22Rv1 (cell line): ENCODE results near the gene WWC1.
A peak's percentile ranks its signal among the peaks of the same experiment; 100 is the strongest.

Source experiments
- H3K27ac ChIP-seq: fragments of 450-650 bp; 2 replicates; pipeline ENCODE4 v1.5.1; 2017
- ZFX ChIP-seq: fragments of 450-650 bp; IDR thresholded peaks from 2 replicates; pipeline ENCODE4 v1.6.1; 2017; ENCODE audit warnings: antibody characterized with exemption, borderline replicate concordance
- TF ChIP-seq, protein P1 (sequence below): fragments of 450-650 bp; IDR thresholded peaks from 2 replicates; pipeline ENCODE4 v1.5.1; 2017; ENCODE audit warnings: mild to moderate bottlenecking

The WWC1 gene

GRCh38 chr5:168261227-168261571 is 30.2 kb upstream of the WWC1 start:
- H3K27ac ChIP-seq: no peak overlapping the region
- TF ChIP-seq ZFX: no peak
- TF ChIP-seq, protein P1, sequence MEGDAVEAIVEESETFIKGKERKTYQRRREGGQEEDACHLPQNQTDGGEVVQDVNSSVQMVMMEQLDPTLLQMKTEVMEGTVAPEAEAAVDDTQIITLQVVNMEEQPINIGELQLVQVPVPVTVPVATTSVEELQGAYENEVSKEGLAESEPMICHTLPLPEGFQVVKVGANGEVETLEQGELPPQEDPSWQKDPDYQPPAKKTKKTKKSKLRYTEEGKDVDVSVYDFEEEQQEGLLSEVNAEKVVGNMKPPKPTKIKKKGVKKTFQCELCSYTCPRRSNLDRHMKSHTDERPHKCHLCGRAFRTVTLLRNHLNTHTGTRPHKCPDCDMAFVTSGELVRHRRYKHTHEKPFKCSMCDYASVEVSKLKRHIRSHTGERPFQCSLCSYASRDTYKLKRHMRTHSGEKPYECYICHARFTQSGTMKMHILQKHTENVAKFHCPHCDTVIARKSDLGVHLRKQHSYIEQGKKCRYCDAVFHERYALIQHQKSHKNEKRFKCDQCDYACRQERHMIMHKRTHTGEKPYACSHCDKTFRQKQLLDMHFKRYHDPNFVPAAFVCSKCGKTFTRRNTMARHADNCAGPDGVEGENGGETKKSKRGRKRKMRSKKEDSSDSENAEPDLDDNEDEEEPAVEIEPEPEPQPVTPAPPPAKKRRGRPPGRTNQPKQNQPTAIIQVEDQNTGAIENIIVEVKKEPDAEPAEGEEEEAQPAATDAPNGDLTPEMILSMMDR: no peak

- TF ChIP-seq ZFX: no peak
- TF ChIP-seq, protein P1: no peak
- no peak overlapping the region for H3K27ac ChIP-seq
Measured at GRCh38 chr5:168262042-168262743, 29.3 kb upstream of the WWC1 start.

- no peak overlapping the region for H3K27ac ChIP-seq
Measured at GRCh38 chr5:168263121-168263520, 28.3 kb upstream of the WWC1 start.

GRCh38 chr5:168266016-168266415 is 25.4 kb upstream of the WWC1 start:
- H3K27ac ChIP-seq: no peak overlapping the region
- TF ChIP-seq, protein P1: no peak
- TF ChIP-seq ZFX: no peak

More at GRCh38 chr5:168263121-168263520, 28.3 kb upstream of the WWC1 start:
- TF ChIP-seq, protein P1: no peak
- no peak for TF ChIP-seq ZFX

DNA sequence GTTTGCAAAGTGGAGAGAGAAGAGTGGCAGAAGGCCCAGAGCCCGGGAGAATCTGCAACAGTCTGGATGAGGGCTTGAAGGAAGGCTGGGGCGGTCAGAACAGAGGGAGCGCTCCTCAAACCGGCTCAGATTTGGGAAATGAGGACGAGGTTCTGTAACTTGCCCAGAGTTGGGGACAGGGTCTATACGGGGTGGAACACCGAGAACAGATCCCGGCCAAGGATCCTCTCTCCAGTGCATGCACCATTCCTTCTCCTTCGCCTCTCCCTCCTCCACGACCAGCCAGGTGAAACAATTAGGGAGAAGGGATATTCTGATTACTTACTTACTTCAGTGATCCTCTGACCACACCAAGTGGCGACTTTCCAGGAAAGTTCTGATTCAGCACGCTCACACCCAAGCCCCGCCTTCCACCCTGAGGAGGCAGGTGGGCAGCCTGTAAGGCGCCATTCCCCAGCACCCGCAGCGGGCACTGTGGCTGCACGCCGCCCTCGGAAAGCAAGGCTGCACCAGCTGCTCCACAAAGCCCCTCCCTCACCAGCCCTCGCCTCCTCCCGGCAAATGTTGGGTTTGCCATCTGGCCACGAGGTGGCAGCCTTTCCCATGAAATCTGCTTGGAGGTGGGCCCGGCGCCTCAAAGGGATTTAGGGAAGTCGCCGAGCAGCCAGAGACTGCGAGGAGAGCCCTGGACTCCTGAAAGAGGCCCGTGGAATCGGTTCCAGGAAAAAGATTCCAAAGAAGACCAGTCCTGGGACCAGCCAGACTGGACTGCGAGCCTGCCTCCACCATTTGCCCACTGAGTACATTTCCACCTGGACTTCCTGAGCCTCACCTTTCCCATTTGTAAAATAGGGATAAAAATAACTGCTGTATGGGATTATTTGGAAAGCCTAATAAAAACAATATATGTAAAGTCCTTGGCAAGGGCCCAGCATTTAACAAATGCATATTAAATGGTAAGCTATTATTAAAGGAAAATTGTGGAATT is 22.2 kb upstream of the WWC1 start:
- peak overlapping the region; percentile 60 for H3K27ac ChIP-seq
- no peak for TF ChIP-seq ZFX
- TF ChIP-seq, protein P1: peak; percentile 87

GRCh38 chr5:168269937-168270330 is 21.5 kb upstream of the WWC1 start:
- H3K27ac ChIP-seq: peak overlapping the region; percentile 60
- TF ChIP-seq, protein P1: no peak
- TF ChIP-seq ZFX: no peak

GRCh38 chr5:168270476-168270875 is 21.0 kb upstream of the WWC1 start:
- TF ChIP-seq ZFX: no peak
- TF ChIP-seq, protein P1: no peak
- peak overlapping the region; percentile 60 for H3K27ac ChIP-seq
